Measurements from ENCODE around the gene NDUFB4. TPM values are rescaled to one million over a fixed set of nuclear protein-coding genes. Genes with fewer than 3 reads are reported as not detected.

The NDUFB4 gene
- total RNA-seq, 4 donors from 2014 or later: 95.8 to 162 (median 148) TPM

DNA sequence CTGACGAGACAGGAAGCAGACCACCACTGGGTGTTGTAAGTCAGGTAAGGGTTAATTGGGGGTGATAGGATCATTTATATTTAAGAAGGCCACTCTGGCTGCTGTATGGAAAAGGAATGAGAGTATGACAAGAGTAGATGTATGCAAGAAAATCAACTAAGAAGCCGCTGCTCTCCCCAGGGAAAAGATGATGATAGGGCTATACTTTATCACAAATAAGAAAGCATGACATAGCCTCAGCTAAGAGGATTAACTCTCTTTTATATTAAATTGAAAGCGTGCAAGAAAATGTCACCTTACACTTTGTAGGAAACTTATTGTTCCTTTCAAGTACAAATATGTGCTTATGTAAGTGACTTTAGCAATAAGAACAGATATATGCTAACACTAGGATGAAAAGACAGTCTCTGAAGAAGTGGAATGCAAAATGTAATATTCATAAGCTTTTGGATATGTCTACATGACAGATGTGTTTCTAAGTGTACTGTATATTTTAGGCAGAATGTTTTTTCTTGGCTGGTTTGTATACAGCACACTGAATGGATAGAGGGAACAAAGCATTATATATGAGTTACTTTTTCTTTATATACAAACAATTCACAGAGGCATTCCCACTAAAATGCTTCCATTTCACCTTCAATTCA is 8.7 kb upstream of the NDUFB4 start:
- Histone ChIP-seq H3K4me1 (no peaks in the 10 kb centered on the region), H3K4me3 (no peak overlapping the region), H3K9me3 (no peaks in the 10 kb centered on the region), H3K36me3 (no peaks in the 10 kb centered on the region), H3K27me3 (no peaks in the 10 kb centered on the region), H3K27ac (no peak overlapping the region)
- WGBS: 72% methylated on average over 3 of the region's 3 CpGs
- TF ChIP-seq POLR2A (IDR thresholded peaks at IDR 0.05) (no peak), EP300 (IDR thresholded peaks at IDR 0.05) (no peak), POLR2AphosphoS5 (IDR thresholded peaks at IDR 0.05) (no peak)
- TF ChIP-seq, protein P1, sequence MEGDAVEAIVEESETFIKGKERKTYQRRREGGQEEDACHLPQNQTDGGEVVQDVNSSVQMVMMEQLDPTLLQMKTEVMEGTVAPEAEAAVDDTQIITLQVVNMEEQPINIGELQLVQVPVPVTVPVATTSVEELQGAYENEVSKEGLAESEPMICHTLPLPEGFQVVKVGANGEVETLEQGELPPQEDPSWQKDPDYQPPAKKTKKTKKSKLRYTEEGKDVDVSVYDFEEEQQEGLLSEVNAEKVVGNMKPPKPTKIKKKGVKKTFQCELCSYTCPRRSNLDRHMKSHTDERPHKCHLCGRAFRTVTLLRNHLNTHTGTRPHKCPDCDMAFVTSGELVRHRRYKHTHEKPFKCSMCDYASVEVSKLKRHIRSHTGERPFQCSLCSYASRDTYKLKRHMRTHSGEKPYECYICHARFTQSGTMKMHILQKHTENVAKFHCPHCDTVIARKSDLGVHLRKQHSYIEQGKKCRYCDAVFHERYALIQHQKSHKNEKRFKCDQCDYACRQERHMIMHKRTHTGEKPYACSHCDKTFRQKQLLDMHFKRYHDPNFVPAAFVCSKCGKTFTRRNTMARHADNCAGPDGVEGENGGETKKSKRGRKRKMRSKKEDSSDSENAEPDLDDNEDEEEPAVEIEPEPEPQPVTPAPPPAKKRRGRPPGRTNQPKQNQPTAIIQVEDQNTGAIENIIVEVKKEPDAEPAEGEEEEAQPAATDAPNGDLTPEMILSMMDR (IDR thresholded peaks at IDR 0.05): no peak
- no peak for DNase-seq (ENCODE audit: low spot score in 2 of 2)

DNA sequence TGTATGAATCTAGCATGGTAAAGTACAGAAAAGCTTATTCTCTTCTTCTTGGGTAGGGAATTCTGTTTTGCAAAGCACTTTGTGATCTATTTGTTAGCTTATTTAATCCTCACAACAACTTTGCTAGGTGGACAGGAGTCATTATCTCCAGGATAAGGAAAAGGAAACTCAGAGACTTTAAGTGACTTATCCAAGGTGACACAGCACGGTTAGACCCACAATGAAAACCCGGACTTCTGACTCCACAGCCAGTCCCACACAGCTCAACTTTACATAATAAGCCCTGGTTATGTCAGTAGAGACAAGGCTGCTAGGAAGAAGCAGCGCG is 384 bp upstream of the NDUFB4 start:
- Histone ChIP-seq H3K27me3 (no peaks in the 10 kb centered on the region), H3K27ac (peak overlapping the region; percentile 93), H3K36me3 (peaks cover 14% of the 10 kb centered on the region), H3K4me1 (peaks cover 32% of the 10 kb centered on the region), H3K9me3 (no peaks in the 10 kb centered on the region), H3K4me3 (peak overlapping the region; percentile 82)
- TF ChIP-seq, protein P1 (IDR thresholded peaks at IDR 0.05): no peak
- TF ChIP-seq EP300 (IDR thresholded peaks at IDR 0.05) (no peak), POLR2AphosphoS5 (IDR thresholded peaks at IDR 0.05) (no peak), POLR2A (IDR thresholded peaks at IDR 0.05) (no peak)
- DNase-seq (ENCODE audit: low spot score in 2 of 2): no peak
- 0% methylated on average over 4 of the region's 4 CpGs for WGBS

DNA sequence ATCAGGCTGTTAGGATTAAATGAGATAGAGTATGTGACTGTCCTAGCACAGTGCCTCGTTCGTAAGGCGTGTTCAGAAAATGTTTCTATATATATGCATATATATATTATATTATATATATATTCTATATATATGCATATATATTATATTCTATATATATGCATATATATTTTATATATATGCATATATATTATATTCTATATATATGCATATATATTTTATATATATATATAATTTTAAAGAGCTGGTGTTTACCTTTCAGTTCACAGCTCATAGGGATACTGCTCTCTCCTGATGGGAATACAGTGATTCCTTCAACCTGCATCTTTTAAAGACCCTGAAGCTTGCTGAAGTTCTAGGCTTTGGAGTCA is 702 bp downstream of the NDUFB4 start:
- no peak for DNase-seq (ENCODE audit: low spot score in 2 of 2)
- no peak for TF ChIP-seq POLR2A (IDR thresholded peaks at IDR 0.05)
- no peak for TF ChIP-seq POLR2AphosphoS5 (IDR thresholded peaks at IDR 0.05)
- TF ChIP-seq, protein P1 (IDR thresholded peaks at IDR 0.05): no peak
- no peak for TF ChIP-seq EP300 (IDR thresholded peaks at IDR 0.05)
- peaks cover 32% of the 10 kb centered on the region for H3K4me1 ChIP-seq
- no peaks in the 10 kb centered on the region for H3K27me3 ChIP-seq
- WGBS: 19% methylated on average over 3 of the region's 3 CpGs
- H3K27ac ChIP-seq: peak overlapping the region; percentile 93
- peaks cover 18% of the 10 kb centered on the region for H3K36me3 ChIP-seq
- H3K4me3 ChIP-seq: peak overlapping the region; percentile 82
- no peaks in the 10 kb centered on the region for H3K9me3 ChIP-seq

DNA sequence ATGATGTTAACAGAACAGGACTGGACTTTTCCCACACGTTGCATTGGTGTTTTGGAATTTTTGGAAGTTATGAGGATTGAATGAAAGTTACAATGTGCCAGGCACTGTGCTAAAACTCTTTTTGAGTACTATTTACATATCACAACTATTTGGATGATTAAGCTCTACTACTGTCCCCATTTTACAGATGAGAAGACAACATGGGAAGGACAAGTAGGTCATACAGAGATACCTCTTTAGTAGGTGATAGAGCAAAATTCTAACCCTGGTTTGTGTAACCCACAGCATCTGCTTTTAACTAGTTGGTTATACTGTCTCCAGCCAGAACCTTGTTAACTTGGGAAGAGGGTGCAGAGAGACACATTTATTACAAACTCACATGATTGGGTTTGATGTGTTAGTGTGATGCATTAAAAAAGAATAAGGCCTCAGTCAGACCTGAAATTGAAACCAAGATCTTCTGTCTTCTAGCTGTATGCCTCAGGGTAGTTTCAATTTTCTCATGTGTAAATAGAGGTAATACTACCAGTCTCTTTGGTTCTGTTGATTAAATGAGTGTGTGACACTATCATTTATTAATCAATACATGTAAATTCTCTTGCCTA is 1.4 kb downstream of the NDUFB4 start:
- Histone ChIP-seq H3K4me3 (peak overlapping the region; percentile 82), H3K27me3 (no peaks in the 10 kb centered on the region)
- 21% methylated on average over 1 of the region's 1 CpG for WGBS

DNA sequence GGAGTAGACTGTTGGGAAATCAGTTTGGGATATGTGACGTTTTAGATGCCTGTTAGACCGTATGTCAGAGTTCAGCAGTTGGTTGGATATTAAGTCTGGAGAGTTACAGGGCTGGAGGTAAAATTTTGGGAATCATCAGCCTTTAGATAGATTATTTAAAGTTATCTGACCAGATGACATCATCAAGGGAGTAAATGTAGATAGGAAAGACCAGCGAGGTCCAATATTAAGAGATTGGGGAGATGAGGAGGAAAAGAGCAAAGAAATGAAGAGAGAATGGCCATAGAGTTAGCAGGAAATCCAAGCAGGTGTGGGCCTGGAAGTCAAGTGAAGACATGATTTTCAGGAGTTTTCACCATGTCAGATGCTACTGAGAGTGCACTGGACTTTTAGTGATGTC is 3.1 kb downstream of the NDUFB4 start:
- peaks cover 32% of the 10 kb centered on the region for H3K4me1 ChIP-seq
- DNase-seq (ENCODE audit: low spot score in 2 of 2): no peak
- peaks cover 33% of the 10 kb centered on the region for H3K36me3 ChIP-seq
- no peaks in the 10 kb centered on the region for H3K27me3 ChIP-seq
- no peaks in the 10 kb centered on the region for H3K9me3 ChIP-seq
- H3K4me3 ChIP-seq: no peak overlapping the region
- 65% methylated on average over 3 of the region's 3 CpGs for WGBS
- no peak overlapping the region for H3K27ac ChIP-seq
- TF ChIP-seq POLR2AphosphoS5 (IDR thresholded peaks at IDR 0.05) (no peak), EP300 (IDR thresholded peaks at IDR 0.05) (no peak), POLR2A (IDR thresholded peaks at IDR 0.05) (no peak)
- TF ChIP-seq, protein P1 (IDR thresholded peaks at IDR 0.05): no peak

More for the DNA sequence above, 1.4 kb downstream of the NDUFB4 start:
- Histone ChIP-seq H3K36me3 (peaks cover 24% of the 10 kb centered on the region), H3K9me3 (no peaks in the 10 kb centered on the region), H3K27ac (no peak overlapping the region), H3K4me1 (peaks cover 32% of the 10 kb centered on the region)
- TF ChIP-seq, protein P1 (IDR thresholded peaks at IDR 0.05): no peak
- no peak for TF ChIP-seq POLR2A (IDR thresholded peaks at IDR 0.05)
- TF ChIP-seq EP300 (IDR thresholded peaks at IDR 0.05): no peak
- TF ChIP-seq POLR2AphosphoS5 (IDR thresholded peaks at IDR 0.05): no peak
- no peak for DNase-seq (ENCODE audit: low spot score in 2 of 2)
